Gastroesophageal sphincter (tissue), 4 donors: ENCODE data around the gene INSM2. TPM values are rescaled to one million over a fixed set of nuclear protein-coding genes. Genes with fewer than 3 reads are reported as not detected.

Source experiments
- ATAC-seq: fragments of 150-250 bp; one replicate; pipeline ENCODE4 v1.9.1; 2016; ENCODE audit warnings: mild to moderate bottlenecking, moderate library complexity
- H3K27ac ChIP-seq, 4 donors: fragments of 200-600 bp; sonication (generic) in 3 of 4; 1 replicate in 3 of 4; 2 replicates in 1 of 4; pipeline ENCODE4 v1.5.1; 2016 to 2019
- H3K27me3 ChIP-seq: fragments of 200-600 bp; sonication (generic); one replicate; pipeline ENCODE4 v1.5.1; 2019
- H3K36me3 ChIP-seq, 2 donors: fragments of 200-600 bp; sonication (generic); one replicate each; pipeline ENCODE4 v1.5.1; 2019; ENCODE audit warnings: control low read depth in 1 of 2
- H3K4me1 ChIP-seq, 3 donors: fragments of 200-600 bp; sonication (generic); 1 replicate in 2 of 3; 2 replicates in 1 of 3; pipeline ENCODE4 v1.5.1; 2016 to 2019; ENCODE audit warnings: control low read depth in 2 of 3
- H3K4me3 ChIP-seq, 2 donors: fragments of 200-600 bp; sonication (generic); one replicate each; pipeline ENCODE4 v1.5.1; 2019; ENCODE audit warnings: mild to moderate bottlenecking in 1 of 2, moderate library complexity in 1 of 2
- H3K9me3 ChIP-seq, 3 donors: fragments of 200-600 bp; sonication (generic); one replicate each; pipeline ENCODE4 v1.5.1; 2017 to 2019; ENCODE audit warnings: control low read depth in 2 of 3
- EP300 ChIP-seq: sonication (generic); formaldehyde crosslinking; IDR thresholded peaks from one replicate; pipeline ENCODE4 v1.6.1; 2017; ENCODE audit warnings: antibody characterized with exemption, mild to moderate bottlenecking
- POLR2A ChIP-seq, 2 donors: fragments of 450-650 bp; IDR thresholded peaks; one replicate each; pipeline ENCODE4 v1.6.1; 2017; ENCODE audit warnings: antibody characterized with exemption in 2 of 2, mild to moderate bottlenecking in 2 of 2, moderate library complexity in 1 of 2
- POLR2AphosphoS5 ChIP-seq: sonication (generic); formaldehyde crosslinking; IDR thresholded peaks from one replicate; pipeline ENCODE4 v1.6.1; 2017; ENCODE audit warnings: antibody characterized with exemption
- WGBS, 2 donors: methylation state at CpG; one replicate each; pipeline ENCODE4 v1.1.5; 2018; ENCODE audit warnings: low coverage in 1 of 2; 5-methylcytosine and 5-hydroxymethylcytosine counted together
- total RNA-seq, 4 donors: library from RNA; depleted of rRNA; stranded (reverse); fragments of >200 nt; gene quantifications; one replicate each; pipeline ENCODE4 v1.1.0, GENCODE V29; 2016
- TF ChIP-seq, protein P1 (sequence below), 4 experiments: fragments of 200-600 bp in 2 of 4; fragments of 450-650 bp in 2 of 4; sonication (generic) in 1 of 4; IDR thresholded peaks; one replicate each; pipeline ENCODE4 v1.5.1; 2017 to 2019; ENCODE audit warnings: antibody characterized with exemption in 4 of 4, mild to moderate bottlenecking in 2 of 4, moderate library complexity in 2 of 4

INSM2 gene
- total RNA-seq, 4 donors from 2014 or later, result 0.23 TPM; not detected in 3

DNA sequence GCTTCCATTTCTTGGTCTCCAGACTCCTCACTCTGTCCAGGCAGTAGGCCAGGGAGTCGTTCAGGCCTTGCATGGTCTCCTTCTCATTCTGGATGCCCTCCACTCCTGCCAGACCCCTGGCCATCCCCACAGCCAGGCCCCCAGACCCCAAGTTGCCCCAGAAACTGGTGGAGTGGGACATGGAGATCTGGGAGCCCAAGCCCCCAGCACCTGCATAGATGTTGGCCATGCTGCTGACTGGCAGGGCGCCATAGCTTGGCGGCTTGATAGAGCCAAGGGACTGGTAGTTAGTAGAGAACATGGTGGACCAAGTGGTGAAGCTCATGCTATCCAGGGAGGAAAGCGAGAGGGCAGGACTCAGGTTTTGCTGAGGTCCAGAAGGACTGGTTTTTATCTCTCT is 21.2 kb upstream of the INSM2 start:
- Histone ChIP-seq H3K27ac (no peak overlapping the region), H3K9me3 (no peaks in the 10 kb centered on the region), H3K4me3 (no peak overlapping the region), H3K27me3 (peaks cover 4% of the 10 kb centered on the region), H3K4me1 (no peaks in the 10 kb centered on the region), H3K36me3 (no peaks in the 10 kb centered on the region)
- 73% methylated on average over 2 of the region's 4 CpGs; no CpG with 5 or more reads in 1 of the 2 donors for WGBS, 2 donors
- TF ChIP-seq POLR2A (IDR thresholded peaks at IDR 0.05), result no peak
- TF ChIP-seq EP300, result no peak
- no peak for TF ChIP-seq POLR2AphosphoS5
- TF ChIP-seq, protein P1, sequence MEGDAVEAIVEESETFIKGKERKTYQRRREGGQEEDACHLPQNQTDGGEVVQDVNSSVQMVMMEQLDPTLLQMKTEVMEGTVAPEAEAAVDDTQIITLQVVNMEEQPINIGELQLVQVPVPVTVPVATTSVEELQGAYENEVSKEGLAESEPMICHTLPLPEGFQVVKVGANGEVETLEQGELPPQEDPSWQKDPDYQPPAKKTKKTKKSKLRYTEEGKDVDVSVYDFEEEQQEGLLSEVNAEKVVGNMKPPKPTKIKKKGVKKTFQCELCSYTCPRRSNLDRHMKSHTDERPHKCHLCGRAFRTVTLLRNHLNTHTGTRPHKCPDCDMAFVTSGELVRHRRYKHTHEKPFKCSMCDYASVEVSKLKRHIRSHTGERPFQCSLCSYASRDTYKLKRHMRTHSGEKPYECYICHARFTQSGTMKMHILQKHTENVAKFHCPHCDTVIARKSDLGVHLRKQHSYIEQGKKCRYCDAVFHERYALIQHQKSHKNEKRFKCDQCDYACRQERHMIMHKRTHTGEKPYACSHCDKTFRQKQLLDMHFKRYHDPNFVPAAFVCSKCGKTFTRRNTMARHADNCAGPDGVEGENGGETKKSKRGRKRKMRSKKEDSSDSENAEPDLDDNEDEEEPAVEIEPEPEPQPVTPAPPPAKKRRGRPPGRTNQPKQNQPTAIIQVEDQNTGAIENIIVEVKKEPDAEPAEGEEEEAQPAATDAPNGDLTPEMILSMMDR (IDR thresholded peaks at IDR 0.05), result no peak
- no peak for ATAC-seq

DNA sequence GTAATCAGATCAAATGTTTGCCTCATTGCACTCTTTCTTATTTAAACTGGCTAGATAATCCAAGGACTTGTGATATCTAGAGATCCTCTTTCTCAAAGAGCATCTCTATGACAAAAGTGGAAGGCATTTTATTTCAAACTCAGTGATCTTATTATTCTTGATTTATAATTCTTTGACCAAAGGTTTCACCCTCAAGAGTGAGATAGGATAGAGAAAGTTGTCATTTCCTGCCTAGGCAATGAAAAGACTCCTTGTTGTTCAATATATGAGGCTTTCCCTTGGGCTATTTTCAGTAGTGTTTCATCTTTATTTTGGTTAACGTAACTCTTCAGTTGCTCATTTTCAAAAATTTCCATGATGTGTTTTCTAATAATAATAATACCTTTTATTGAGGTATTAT is 18.0 kb upstream of the INSM2 start:
- Histone ChIP-seq H3K27me3 (peaks cover 4% of the 10 kb centered on the region), H3K36me3 (no peaks in the 10 kb centered on the region), H3K4me3 (no peak overlapping the region), H3K9me3 (no peaks in the 10 kb centered on the region), H3K27ac (no peak overlapping the region), H3K4me1 (no peaks in the 10 kb centered on the region)
- no peak for ATAC-seq
- no peak for TF ChIP-seq EP300
- no peak for TF ChIP-seq POLR2AphosphoS5
- TF ChIP-seq POLR2A (IDR thresholded peaks at IDR 0.05), result no peak
- TF ChIP-seq, protein P1 (IDR thresholded peaks at IDR 0.05), result no peak
- 86 to 88% methylated on average over 1 of the region's 1 CpG for WGBS, 2 donors

DNA sequence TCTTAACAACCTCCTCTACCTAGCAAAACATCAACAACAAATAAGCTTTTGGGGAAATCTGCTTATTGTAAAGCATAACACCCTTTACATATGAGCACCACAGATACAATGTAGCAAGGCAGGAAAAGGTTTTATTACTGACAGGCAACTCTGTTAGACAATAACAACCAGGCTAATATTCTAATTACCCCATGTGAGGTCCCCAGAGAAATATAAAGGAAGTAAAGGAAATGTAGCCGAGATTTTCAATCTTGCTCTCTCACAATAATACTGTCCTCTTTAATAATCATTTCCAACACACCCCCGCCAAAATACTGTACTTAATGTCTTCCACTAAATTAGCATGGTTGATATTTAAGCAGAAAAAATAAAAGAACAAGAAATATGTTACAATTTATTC is 14.0 kb upstream of the INSM2 start:
- no peaks in the 10 kb centered on the region for H3K36me3 ChIP-seq
- no peak for TF ChIP-seq POLR2AphosphoS5
- WGBS, 2 donors, result 71 to 76% methylated on average over 2 of the region's 2 CpGs
- H3K4me3 ChIP-seq, result no peak overlapping the region
- no peaks in the 10 kb centered on the region for H3K4me1 ChIP-seq
- H3K27ac ChIP-seq, result no peak overlapping the region
- H3K27me3 ChIP-seq, result no peaks in the 10 kb centered on the region
- ATAC-seq, result no peak
- H3K9me3 ChIP-seq, result no peaks in the 10 kb centered on the region

DNA sequence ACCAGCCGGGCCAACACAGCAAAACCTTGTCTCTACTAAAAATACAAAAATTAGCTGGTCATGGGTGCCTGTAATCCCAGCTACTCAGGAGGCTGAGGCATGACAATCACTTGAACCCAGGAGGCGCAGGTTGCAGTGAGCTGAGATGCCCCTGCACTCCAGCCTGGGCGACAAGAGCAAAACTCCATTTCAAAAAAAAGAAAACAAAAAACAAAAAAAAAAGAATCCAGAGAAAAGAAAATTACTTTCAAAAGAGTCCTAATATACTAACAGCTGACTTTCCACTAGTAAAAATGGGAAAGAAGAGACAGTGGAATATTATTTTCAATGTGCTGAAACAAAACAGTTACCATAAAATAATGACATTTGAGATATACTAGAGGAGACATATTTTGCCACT is 8.3 kb upstream of the INSM2 start:
- Histone ChIP-seq H3K36me3 (no peaks in the 10 kb centered on the region), H3K9me3 (no peaks in the 10 kb centered on the region), H3K27me3 (peaks cover 15% of the 10 kb centered on the region), H3K27ac (no peak overlapping the region), H3K4me1 (no peaks in the 10 kb centered on the region), H3K4me3 (no peak overlapping the region)
- ATAC-seq, result no peak
- TF ChIP-seq POLR2AphosphoS5, result no peak
- TF ChIP-seq POLR2A (IDR thresholded peaks at IDR 0.05), result no peak
- TF ChIP-seq EP300, result no peak
- TF ChIP-seq, protein P1 (IDR thresholded peaks at IDR 0.05), result no peak
- WGBS, 2 donors, result 82% methylated on average over 3 of the region's 3 CpGs; no CpG with 5 or more reads in 1 of the 2 donors

DNA sequence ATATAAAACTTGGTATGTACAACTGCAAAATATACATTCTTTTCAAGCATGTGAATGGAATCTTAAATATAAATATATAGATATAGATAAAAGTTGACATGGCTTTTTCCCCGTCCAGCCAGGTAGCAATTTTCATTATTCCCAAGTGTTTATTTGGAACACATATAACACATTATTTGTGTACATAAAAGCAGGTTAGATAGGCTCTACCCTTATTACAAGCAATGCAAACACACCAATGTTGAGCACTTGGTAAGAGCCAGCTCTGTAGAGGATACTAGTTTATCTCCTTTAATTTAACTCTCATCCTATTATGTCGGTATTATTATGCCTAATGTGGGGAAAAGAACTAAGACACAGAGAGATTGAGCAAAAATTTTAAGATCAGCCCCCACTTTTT is 7.0 kb upstream of the INSM2 start:
- Histone ChIP-seq H3K27me3 (peaks cover 28% of the 10 kb centered on the region), H3K4me3 (no peak overlapping the region), H3K9me3 (no peaks in the 10 kb centered on the region), H3K27ac (no peak overlapping the region), H3K4me1 (no peaks in the 10 kb centered on the region), H3K36me3 (no peaks in the 10 kb centered on the region)
- 76 to 79% methylated on average over 2 of the region's 2 CpGs for WGBS, 2 donors
- ATAC-seq, result no peak
- TF ChIP-seq, protein P1 (IDR thresholded peaks at IDR 0.05), result no peak
- TF ChIP-seq EP300, result no peak
- no peak for TF ChIP-seq POLR2AphosphoS5
